GM19238 (cell line): Measurements from ENCODE around the gene C17orf100.

Experiments
- DNase-seq: peaks from one replicate; pipeline ENCODE4 v3.0.0; 2011; ENCODE audit warnings: low spot score; ENCODE audit not compliant: insufficient read length

Gene C17orf100

GRCh38 chr17:6668727-6669425, 17.3 kb downstream of the C17orf100 start:
- DNase-seq: no peak

- no peak for DNase-seq
Measured at GRCh38 chr17:6669479-6670212, 18.1 kb downstream of the C17orf100 start.

- no peak for DNase-seq
Measured at GRCh38 chr17:6670571-6670970, 19.0 kb downstream of the C17orf100 start.

GRCh38 chr17:6670999-6671398, 19.4 kb downstream of the C17orf100 start:
- DNase-seq: no peak

- DNase-seq: no peak
Measured at GRCh38 chr17:6671431-6671830, 19.9 kb downstream of the C17orf100 start.

DNA sequence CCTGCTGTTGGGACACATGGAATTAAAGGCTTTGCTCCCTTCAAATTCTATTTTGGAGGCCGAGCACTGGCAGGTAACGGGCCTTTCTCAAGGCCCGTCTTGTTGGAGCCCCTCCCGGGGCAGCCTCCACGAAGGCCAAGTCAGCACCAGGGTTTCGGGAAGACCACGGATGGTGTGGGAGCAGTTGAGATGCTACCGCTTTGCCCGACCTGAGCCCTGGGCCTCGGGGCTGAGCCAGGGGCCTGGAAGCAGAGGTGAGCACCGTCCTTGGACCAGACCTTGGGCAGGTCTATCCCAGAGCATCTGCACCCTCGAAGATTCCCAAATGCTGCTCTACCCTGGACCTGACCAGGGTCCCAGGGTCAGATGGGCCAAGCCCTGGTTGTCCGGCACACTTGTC, 23.0 kb downstream of the C17orf100 start:
- no peak for DNase-seq

DNA sequence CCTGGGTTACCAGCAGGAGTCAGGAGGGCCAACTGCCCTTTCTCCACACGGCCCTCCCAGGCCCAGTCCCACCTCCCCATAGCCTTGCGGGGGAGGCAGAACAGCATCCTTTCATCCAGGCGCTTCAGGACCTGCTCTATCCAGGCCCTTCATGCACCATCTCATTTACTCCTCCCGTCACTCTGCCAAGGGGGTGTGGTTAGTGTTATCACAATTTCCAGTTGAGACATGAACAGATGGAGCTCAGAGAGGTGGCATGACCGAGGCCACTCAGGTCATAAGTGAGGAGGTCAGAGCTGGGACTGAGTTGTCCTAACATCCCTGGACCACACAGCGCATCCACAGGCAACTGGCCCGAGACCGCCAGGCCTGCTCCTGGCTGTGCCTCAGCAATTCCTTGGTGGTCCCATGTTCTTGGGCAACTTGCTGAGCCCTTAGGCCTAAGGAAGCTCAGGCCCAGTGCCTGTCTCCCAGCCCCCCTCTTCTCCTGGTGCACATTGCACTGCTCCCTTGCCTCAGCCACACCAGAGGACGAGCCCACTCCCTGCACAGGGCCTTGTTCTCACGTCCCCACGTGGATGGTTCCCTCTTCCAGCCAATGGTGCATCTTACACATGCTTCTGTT, 23.8 kb downstream of the C17orf100 start:
- DNase-seq: no peak

DNA sequence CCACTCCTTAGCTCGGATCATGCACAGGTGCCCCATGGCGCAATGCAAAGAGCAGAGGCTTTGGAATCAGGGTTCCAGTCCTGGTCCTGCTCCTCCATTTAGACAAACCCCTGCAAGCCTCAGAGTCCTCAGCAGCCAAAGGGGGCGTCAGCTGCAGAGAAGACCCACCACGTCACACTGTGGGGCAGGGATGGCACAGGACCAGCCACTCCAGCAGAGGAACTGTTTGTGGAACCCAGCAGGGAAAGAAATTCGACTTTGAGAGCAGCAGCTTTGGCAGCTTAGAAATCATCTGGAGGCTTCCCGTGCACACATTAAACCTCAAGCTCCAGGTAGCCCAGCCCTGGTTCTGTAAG, 25.2 kb downstream of the C17orf100 start:
- no peak for DNase-seq

DNA sequence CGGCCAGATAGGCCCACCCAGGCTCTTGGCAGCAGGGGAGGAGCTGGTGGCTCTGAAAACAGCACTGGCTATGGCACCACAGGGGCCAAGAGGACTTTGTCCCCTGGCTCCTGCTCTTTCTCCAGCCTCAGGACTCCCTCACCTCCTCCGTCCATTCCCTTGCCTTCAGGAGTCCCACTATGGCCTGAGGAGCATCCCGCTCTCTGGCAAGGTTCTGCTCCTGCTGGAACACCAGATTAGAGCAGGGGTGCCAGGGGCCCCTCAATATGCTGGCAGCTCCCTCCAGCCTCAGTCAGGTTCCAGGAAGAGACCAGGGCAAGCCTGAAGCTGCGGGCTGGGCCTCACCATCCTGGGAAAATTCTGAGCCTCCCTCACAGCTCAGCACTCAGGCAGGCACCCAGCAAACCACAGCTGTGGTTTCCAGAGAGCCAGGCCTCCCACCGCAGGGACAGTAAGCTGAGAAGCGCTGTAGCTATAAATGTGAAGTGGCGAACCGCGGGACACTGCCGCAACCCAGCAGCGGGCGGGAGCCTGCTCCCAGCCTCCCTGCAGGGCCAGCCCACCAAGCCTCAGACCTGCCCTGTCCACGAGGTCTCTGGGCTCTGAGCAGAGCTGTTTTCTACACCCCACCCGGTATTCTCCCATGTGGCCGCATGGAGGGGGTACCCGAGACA, 25.7 kb downstream of the C17orf100 start:
- DNase-seq: no peak

GRCh38 chr17:6677946-6678345, 26.4 kb downstream of the C17orf100 start:
- DNase-seq: no peak

DNA sequence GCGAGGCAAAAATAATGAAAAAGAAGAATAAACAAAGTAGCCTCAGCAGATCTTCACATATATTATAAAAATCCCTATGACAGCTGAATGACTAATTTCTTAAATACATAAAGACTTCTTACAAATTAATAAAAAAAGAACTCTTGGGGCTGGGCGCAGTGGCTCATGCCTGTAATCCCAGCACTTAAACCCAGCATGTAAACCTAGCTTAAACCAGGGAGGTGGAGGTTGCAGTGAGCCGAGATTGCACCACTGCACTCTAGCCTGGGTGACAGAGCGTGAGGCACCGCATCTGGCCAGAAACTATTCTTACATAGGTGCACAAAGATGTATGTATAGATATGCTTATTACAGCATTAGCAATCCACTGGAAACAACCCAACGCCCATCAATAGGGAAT, 27.7 kb downstream of the C17orf100 start:
- no peak for DNase-seq

DNA sequence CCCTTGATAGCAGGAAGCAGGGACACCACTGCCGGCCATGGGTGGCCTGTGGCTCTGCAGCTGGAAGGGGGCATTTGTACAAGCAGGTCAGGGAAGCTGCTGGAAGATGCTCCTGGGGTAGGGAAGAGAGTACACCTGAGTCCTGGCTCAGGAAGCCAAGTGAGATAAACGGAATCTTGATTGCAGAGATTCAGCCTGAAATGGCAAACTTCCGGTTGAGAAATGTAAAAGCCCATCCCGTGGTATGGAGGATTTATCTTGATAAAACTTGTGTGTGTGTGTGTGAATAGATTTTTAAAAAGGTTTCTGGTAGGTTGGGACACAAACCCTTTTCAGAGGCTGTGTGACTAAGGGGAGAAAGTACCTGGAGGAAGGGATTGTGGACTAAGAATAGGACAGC, 29.6 kb downstream of the C17orf100 start:
- no peak for DNase-seq

DNA sequence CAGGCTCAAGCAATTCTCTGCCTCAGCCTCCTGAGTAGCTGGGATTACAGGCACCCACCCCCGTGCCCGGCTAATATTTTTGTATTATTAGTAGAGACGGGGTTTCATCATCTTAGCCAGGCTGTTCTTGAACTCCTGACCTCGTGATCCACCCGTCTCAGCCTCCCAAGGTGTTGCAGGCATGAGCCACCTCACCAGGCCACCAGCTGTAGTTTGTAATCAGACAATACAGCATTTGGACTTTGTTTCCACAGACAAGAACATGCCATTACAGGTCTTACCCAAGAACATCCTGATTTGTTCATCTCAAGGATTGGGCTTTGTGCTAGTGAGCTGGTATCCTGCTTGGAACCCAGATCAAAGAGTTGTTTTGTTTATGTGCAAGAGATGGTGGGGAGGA, 30.1 kb downstream of the C17orf100 start:
- no peak for DNase-seq

GRCh38 chr17:6682339-6682738, 30.8 kb downstream of the C17orf100 start:
- DNase-seq: no peak

DNA sequence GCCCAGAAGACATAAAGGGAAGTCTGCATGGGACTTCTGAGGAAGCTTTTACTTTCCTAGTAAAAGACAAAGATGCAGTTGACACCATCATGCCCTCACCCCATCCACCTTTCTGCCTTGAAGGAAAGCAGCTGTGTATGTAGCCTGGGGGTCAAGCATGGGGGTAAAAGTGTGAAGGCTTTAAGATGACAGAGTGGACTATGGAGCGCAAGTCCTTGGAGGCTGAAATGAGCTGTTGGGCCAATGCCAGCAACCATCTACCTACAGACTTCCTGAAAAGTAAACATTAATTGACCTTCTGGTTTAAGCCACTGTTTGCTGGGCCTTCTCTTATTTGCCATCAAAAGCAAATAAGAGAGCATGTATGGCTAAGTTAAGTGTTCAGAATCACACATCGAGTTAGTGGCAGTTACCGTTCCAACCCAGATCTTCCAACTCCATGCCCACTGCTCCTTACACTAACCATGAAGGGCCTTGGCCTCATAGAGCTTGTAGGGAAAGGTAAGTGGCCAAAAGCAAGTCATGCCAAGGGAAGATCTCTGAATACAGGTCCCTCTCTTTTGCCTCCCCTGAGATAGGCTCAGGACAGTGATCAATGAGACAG, 31.6 kb downstream of the C17orf100 start:
- no peak for DNase-seq

DNA sequence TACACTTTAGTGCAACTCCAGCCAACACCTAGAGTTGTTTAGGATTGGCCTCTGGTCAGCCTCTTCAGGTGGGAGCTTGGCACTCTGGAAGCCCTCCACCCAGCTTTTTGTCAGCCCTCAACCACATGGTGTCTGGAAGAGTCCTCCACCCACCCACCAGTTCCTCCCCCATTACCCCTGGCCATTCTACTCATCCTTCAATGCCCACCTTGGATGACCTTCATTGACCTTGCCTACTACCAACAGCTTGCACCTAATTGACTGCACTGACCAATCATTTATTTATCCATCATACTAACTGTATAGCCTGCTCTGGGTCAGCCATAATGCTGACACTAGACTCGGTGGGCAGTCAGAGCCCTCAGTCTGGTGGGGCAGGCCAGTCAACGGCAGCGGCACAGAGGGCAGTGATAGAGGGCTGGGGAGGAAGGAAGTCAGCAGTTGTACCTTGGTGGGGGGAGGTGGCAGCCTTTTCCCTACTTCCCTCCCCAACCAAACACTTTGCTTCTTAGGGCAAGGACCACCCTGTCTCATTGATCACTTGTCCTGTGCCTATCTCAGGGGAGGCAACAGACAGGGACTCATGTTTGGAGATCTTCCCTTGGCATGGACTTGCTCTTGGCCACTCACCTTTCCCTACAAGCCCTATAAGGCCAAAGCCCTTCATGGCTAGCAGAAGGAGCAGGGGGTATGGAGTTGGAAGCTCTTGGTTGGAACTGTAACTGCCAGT, 32.3 kb downstream of the C17orf100 start:
- no peak for DNase-seq

GRCh38 chr17:6684460-6684783, 32.9 kb downstream of the C17orf100 start:
- no peak for DNase-seq

GRCh38 chr17:6684881-6685767, 33.6 kb downstream of the C17orf100 start:
- DNase-seq: no peak

- DNase-seq: no peak
Measured at GRCh38 chr17:6686026-6686425, 34.5 kb downstream of the C17orf100 start.

DNA sequence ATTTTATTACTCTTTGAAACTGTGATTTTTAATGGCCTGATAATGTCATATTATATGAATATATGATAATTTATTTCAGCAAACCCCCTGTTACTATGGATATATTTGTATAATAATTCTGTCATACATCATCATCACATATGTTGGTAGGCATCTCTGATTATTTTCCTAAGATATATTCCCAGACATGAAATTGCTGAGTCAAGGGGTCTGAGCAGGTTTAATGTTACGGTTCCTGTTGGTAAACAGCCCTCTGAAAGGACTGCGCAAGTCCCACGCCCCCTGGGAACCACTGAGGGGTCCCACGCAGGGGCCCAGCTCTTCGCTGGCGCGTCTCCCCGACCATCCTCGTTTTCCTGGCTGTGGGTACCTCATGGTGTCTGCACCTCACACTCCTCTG, 37.4 kb downstream of the C17orf100 start:
- DNase-seq: no peak
